PC-9 (cell line): ENCODE measurements around the gene CMSS1. TPM values are rescaled to one million over a fixed set of nuclear protein-coding genes. Genes with fewer than 3 reads are reported as not detected.

Experiments
- BruUV-seq: library from RNA; stranded (reverse); fragments of 400-500 nt; replicated peaks from 2 replicates; lab custom pipeline; 2021; lab: Mats Ljungman, UMichigan
- CTCF ChIA-PET: fragments of 300-600 bp; sonication (Branson Sonifier 250); formaldehyde crosslinking; loops from one replicate; lab custom pipeline; 2022; ENCODE audit warnings: antibody characterized with exemption; lab: Charles Lee
- POLR2A ChIA-PET: fragments of 300-600 bp; sonication (Branson Sonifier 250); formaldehyde crosslinking; loops from one replicate; lab custom pipeline; 2022; ENCODE audit warnings: antibody characterized with exemption; ENCODE audit not compliant: unreplicated experiment; lab: Charles Lee
- DNase-seq, 2 experiments: peaks; one replicate each; pipeline versions ENCODE4 v3.0.0 to v3.0.0-alpha.2; 2015 to 2022; ENCODE audit warnings: mixed read lengths in 1 of 2
- H2AFZ ChIP-seq: fragments of 200-600 bp; sonication (generic); 2 replicates; pipeline ENCODE4 v1.8.1; 2017; ENCODE audit warnings: antibody characterized with exemption
- H3F3A ChIP-seq: fragments of 200-600 bp; sonication (generic); 2 replicates; pipeline ENCODE4 v1.8.1; 2017; ENCODE audit warnings: antibody characterized with exemption, mild to moderate bottlenecking, low read depth; ENCODE audit not compliant: insufficient read depth
- H3K27ac ChIP-seq: fragments of 200-600 bp; sonication (generic); 2 replicates; pipeline ENCODE4 v1.6.1; 2016; ENCODE audit warnings: mixed run types
- H3K27me3 ChIP-seq: fragments of 200-600 bp; sonication (generic); 2 replicates; pipeline ENCODE4 v1.6.1; 2016; ENCODE audit warnings: low read depth, mixed run types; ENCODE audit not compliant: insufficient read depth
- H3K36me3 ChIP-seq: fragments of 200-600 bp; sonication (generic); 2 replicates; pipeline ENCODE4 v1.6.1; 2016; ENCODE audit warnings: low read depth, mixed run types
- H3K4me1 ChIP-seq: fragments of 200-600 bp; sonication (generic); replicated peaks from 2 replicates; pipeline ENCODE4 v1.6.1; 2016; ENCODE audit warnings: mixed run types; ENCODE audit not compliant: insufficient read depth
- H3K4me2 ChIP-seq: fragments of 200-600 bp; sonication (generic); 2 replicates; pipeline ENCODE4 v1.6.1; 2017; ENCODE audit warnings: mixed run types
- H3K4me3 ChIP-seq: fragments of 200-600 bp; sonication (generic); 2 replicates; pipeline ENCODE4 v1.6.1; 2016; ENCODE audit warnings: mixed run types
- H3K79me2 ChIP-seq: fragments of 200-600 bp; sonication (generic); 2 replicates; pipeline ENCODE4 v1.6.1; 2017; ENCODE audit warnings: low read depth, mixed run types
- H3K9me2 ChIP-seq: fragments of 200-600 bp; sonication (generic); 2 replicates; pipeline ENCODE4 v1.8.1; 2017; ENCODE audit warnings: mild to moderate bottlenecking; ENCODE audit not compliant: insufficient read depth
- H3K9me3 ChIP-seq: fragments of 200-600 bp; sonication (generic); 2 replicates; pipeline ENCODE4 v1.8.1; 2016; ENCODE audit warnings: low read depth; ENCODE audit not compliant: insufficient read depth
- H4K20me1 ChIP-seq: fragments of 200-600 bp; sonication (generic); 2 replicates; pipeline ENCODE4 v1.8.1; 2017; ENCODE audit not compliant: insufficient read depth
- CTCF ChIP-seq: fragments of 200-600 bp; sonication (generic); conservative IDR thresholded peaks from 2 replicates; pipeline ENCODE4 v1.6.1; 2017; ENCODE audit warnings: mixed run types, antibody characterized with exemption, mild to moderate bottlenecking, moderate library complexity
- EZH2 ChIP-seq: fragments of 200-600 bp; sonication (generic); IDR thresholded peaks from 2 replicates; pipeline ENCODE4 v1.8.0; 2017; ENCODE audit warnings: antibody characterized with exemption, low read depth
- intact Hi-C: fragments of 100-400 bp; cut with micrococcal nuclease; formaldehyde crosslinking; loops from one replicate; pipeline ENCODE4 v1.10.0; 2022; ENCODE audit not compliant: unreplicated experiment
- total RNA-seq: library from RNA; stranded (reverse); gene quantifications from 2 replicates; pipeline ENCODE4 v1.2.3, GENCODE V29; 2021

CMSS1 gene
- total RNA-seq, 1 experiment from 2014 or later: 98.9 TPM

- Histone ChIP-seq H3K27me3 (no peaks in the 10 kb centered on the region), H3K27ac (no peak overlapping the region), H3K9me3 (no peaks in the 10 kb centered on the region), H4K20me1 (no peaks in the 10 kb centered on the region), H3K79me2 (no peaks in the 10 kb centered on the region), H3K36me3 (no peaks in the 10 kb centered on the region), H3F3A (no peaks in the 10 kb centered on the region), H3K9me2 (no peaks in the 10 kb centered on the region), H3K4me2 (no peak overlapping the region), H3K4me3 (no peak overlapping the region), H3K4me1 (no peaks in the 10 kb centered on the region), H2AFZ (no peak overlapping the region)
- ChIA-PET POLR2A (no interaction called here), CTCF (no interaction called here)
- TF ChIP-seq CTCF (no peak), EZH2 (no peak)
- BruUV-seq: no TSS peak
- DNase-seq: no peak
- intact Hi-C loops: no loop called here
Measured at GRCh38 chr3:100195375-100195774, 377.7 kb downstream of the CMSS1 start.

- H3K27ac ChIP-seq: no peak overlapping the region
- TF ChIP-seq EZH2: no peak
- CTCF ChIA-PET: interaction anchor here (0.5 kb wide), 1 partner anchor 151 kb away, joined by 5 read pairs; no protein-coding TSS in a partner anchor
- POLR2A ChIA-PET: interaction anchor here (0.6 kb wide), 1 partner anchor 366 kb away, joined by 3 read pairs; no protein-coding TSS in a partner anchor
- H3K9me2 ChIP-seq: 0 out of 2 replicates have a peak, but pooled peaks cover 4% of the 10 kb centered on the region
- no peaks in the 10 kb centered on the region for H3K9me3 ChIP-seq
- no peak overlapping the region for H3K4me3 ChIP-seq
- H3K36me3 ChIP-seq: no peaks in the 10 kb centered on the region
- DNase-seq: no peak
- no peaks in the 10 kb centered on the region for H3K27me3 ChIP-seq
- no peaks in the 10 kb centered on the region for H3K79me2 ChIP-seq
- BruUV-seq: no TSS peak
- no peaks in the 10 kb centered on the region for H4K20me1 ChIP-seq
- no peak overlapping the region for H2AFZ ChIP-seq
- H3K4me1 ChIP-seq: no peaks in the 10 kb centered on the region
- no peak overlapping the region for H3K4me2 ChIP-seq
- H3F3A ChIP-seq: no peaks in the 10 kb centered on the region
- intact Hi-C loops: no loop called here
Measured at GRCh38 chr3:100197876-100198275, 380.2 kb downstream of the CMSS1 start.

GRCh38 chr3:100198579-100199269, 381.1 kb downstream of the CMSS1 start:
- no peak overlapping the region for H3K27ac ChIP-seq
- no peak for DNase-seq
- H3K9me3 ChIP-seq: no peaks in the 10 kb centered on the region
- H2AFZ ChIP-seq: no peak overlapping the region
- no peaks in the 10 kb centered on the region for H3F3A ChIP-seq
- no peak overlapping the region for H3K4me3 ChIP-seq
- H4K20me1 ChIP-seq: no peaks in the 10 kb centered on the region
- POLR2A ChIA-PET: no interaction called here
- intact Hi-C loops: no loop called here
- no peaks in the 10 kb centered on the region for H3K36me3 ChIP-seq
- CTCF ChIA-PET: no interaction called here
- H3K27me3 ChIP-seq: no peaks in the 10 kb centered on the region
- BruUV-seq: no TSS peak
- H3K4me2 ChIP-seq: no peak overlapping the region
- H3K9me2 ChIP-seq: 0 out of 2 replicates have a peak, but pooled peaks cover 4% of the 10 kb centered on the region
- H3K79me2 ChIP-seq: no peaks in the 10 kb centered on the region
- TF ChIP-seq EZH2 (no peak), CTCF (no peak)
- no peaks in the 10 kb centered on the region for H3K4me1 ChIP-seq
